Sigmoid colon (tissue), 4 donors: Measurements from ENCODE around the gene DNAI4.

Experiments used
- CTCF ChIP-seq, 4 experiments: fragments of 450-650 bp in 3 of 4; fragments of 200-600 bp in 1 of 4; IDR thresholded peaks; one replicate each; pipeline ENCODE4 v1.5.1; 2016 to 2019; ENCODE audit warnings: antibody characterized with exemption in 4 of 4, mild to moderate bottlenecking in 3 of 4, moderate library complexity in 2 of 4
- EP300 ChIP-seq, 4 donors: sonication (generic); formaldehyde crosslinking; IDR thresholded peaks; one replicate each; pipeline ENCODE4 v1.6.1; 2017; ENCODE audit warnings: antibody characterized with exemption in 4 of 4
- POLR2A ChIP-seq, 2 donors: fragments of 450-650 bp; IDR thresholded peaks; one replicate each; pipeline ENCODE4 v1.6.1; 2016; ENCODE audit warnings: antibody characterized with exemption in 2 of 2, mild to moderate bottlenecking in 2 of 2, moderate library complexity in 2 of 2
- POLR2AphosphoS5 ChIP-seq, 4 donors: sonication (generic); formaldehyde crosslinking; IDR thresholded peaks; one replicate each; pipeline ENCODE4 v1.6.1; 2017; ENCODE audit warnings: antibody characterized with exemption in 4 of 4

DNA sequence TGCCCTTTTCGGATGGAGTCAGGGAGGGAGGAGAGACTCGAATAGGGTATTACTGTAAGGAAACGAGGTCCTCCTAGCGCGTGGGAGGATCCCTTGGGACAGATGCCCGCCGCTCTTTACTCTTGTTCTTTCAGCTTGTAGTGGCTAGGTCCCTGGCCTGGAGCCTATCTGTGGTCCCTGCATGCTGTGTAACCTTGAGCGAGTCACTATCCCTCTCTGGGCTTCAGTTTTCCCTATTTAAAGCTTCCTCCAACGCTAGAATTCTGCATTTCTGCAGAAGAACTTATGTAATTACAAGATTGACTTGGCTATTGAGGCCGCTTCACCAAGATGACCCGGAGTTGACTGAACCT lies 878 bp upstream of the DNAI4 start:
- TF ChIP-seq CTCF (IDR thresholded peaks at IDR 0.05), result no peak
- no peak for TF ChIP-seq POLR2AphosphoS5 (IDR thresholded peaks at IDR 0.05)
- TF ChIP-seq EP300 (IDR thresholded peaks at IDR 0.05), result no peak
- TF ChIP-seq POLR2A (IDR thresholded peaks at IDR 0.05), result peak in 1 of 2 donors; percentile 4
